HCT116 (cell line): ENCODE results near the gene SLC25A39. TPM values are rescaled to one million over a fixed set of nuclear protein-coding genes. Genes with fewer than 3 reads are reported as not detected.

Source experiments
- ATAC-seq: fragments of 200-7000 bp; cut with Tn5 transposase; 2 replicates; pipeline ENCODE4 v1.9.1; 2020; ENCODE audit warnings: mild to moderate bottlenecking, moderate library complexity
- BruUV-seq: library from RNA; stranded (reverse); fragments of 400-500 nt; replicated peaks from 2 replicates; lab custom pipeline; 2021; lab: Mats Ljungman, UMichigan
- CTCF ChIA-PET: fragments of 300-600 bp; sonication (Branson Sonifier 250); formaldehyde crosslinking; loops from one replicate; lab custom pipeline; 2021; ENCODE audit warnings: antibody characterized with exemption; lab: Charles Lee
- POLR2A ChIA-PET: fragments of 300-600, 350-600 bp; sonication (Branson Sonifier 250); formaldehyde crosslinking; loops from one replicate; lab custom pipeline; 2021; ENCODE audit warnings: antibody characterized with exemption; lab: Charles Lee
- RAD21 ChIA-PET, 2 experiments: fragments of 300-600 bp; sonication (Branson Sonifier 250); formaldehyde crosslinking; loops; one replicate each; lab custom pipeline; 2023; ENCODE audit warnings: low total read pairs in 2 of 2; ENCODE audit not compliant: uncharacterized antibody in 2 of 2, unreplicated experiment in 2 of 2, low non-redundant PET in 1 of 2; lab: Charles Lee
- DNase-seq: peaks from one replicate; pipeline ENCODE4 v3.0.0-alpha.2; 2010; ENCODE audit warnings: low read depth, low spot score
- H2AFZ ChIP-seq: fragments of 200-600 bp; shearing (Covaris generic), sonication (generic); 2 replicates; pipeline ENCODE4 v1.6.1; 2017; ENCODE audit warnings: low read depth, mixed run types, mixed read lengths, antibody characterized with exemption, low read length; ENCODE audit not compliant: poor library complexity, severe bottlenecking
- H3K27ac ChIP-seq: 2 replicates; pipeline ENCODE4 v1.5.1; 2012; ENCODE audit warnings: low read depth, low read length
- H3K27me3 ChIP-seq: fragments of 200-600 bp; sonication (generic); 2 replicates; pipeline ENCODE4 v1.6.1; 2016; ENCODE audit warnings: mixed run types, low read length, mixed read lengths; ENCODE audit not compliant: insufficient read depth
- H3K36me3 ChIP-seq, 2 experiments: fragments of 200-500 bp in 1 of 2; fragments of 200-600 bp in 1 of 2; sonication (Bioruptor generic) in 1 of 2; sonication (generic) in 1 of 2; 2 replicates each; pipeline versions ENCODE4 v1.5.1 to v1.6.1; 2014 to 2016; ENCODE audit warnings: low read length in 2 of 2, inconsistent platforms in 1 of 2, mixed read lengths in 1 of 2, mixed run types in 1 of 2; ENCODE audit not compliant: insufficient read depth in 2 of 2, control insufficient read depth in 1 of 2
- H3K4me1 ChIP-seq, 2 experiments: fragments of 200-600 bp in 1 of 2; sonication (generic) in 1 of 2; 2 replicates each; pipeline versions ENCODE4 v1.5.1 to v1.6.1; 2012 to 2017; ENCODE audit warnings: low read length in 2 of 2, inconsistent platforms in 1 of 2, mild to moderate bottlenecking in 1 of 2, mixed read lengths in 1 of 2, mixed run types in 1 of 2, moderate library complexity in 1 of 2; ENCODE audit not compliant: insufficient read depth in 2 of 2, control insufficient read depth in 1 of 2
- H3K4me2 ChIP-seq: fragments of 200-600 bp; sonication (generic); 2 replicates; pipeline ENCODE4 v1.6.1; 2017; ENCODE audit warnings: mixed run types, low read length, mixed read lengths
- H3K4me3 ChIP-seq, 2 experiments: fragments of 200-600 bp in 1 of 2; sonication (generic) in 1 of 2; replicated peaks in 1 of 2; 2 replicates each; pipeline ENCODE4 v1.5.1; 2011 to 2016; ENCODE audit warnings: low read length in 2 of 2, control low read depth in 1 of 2, low read depth in 1 of 2, mild to moderate bottlenecking in 1 of 2, mixed read lengths in 1 of 2, mixed run types in 1 of 2
- H3K79me2 ChIP-seq: fragments of 200-600 bp; sonication (generic); 2 replicates; pipeline ENCODE4 v1.6.1; 2017; ENCODE audit warnings: mild to moderate bottlenecking, mixed run types, low read length, moderate library complexity, mixed read lengths; ENCODE audit not compliant: insufficient read depth
- H3K9ac ChIP-seq: fragments of 200-600 bp; sonication (generic); 2 replicates; pipeline ENCODE4 v1.6.1; 2016; ENCODE audit warnings: low read length, mixed read lengths
- H3K9me2 ChIP-seq: fragments of 200-600 bp; sonication (generic), shearing (Covaris generic); 2 replicates; pipeline ENCODE4 v1.6.1; 2017; ENCODE audit warnings: mixed run types, mild to moderate bottlenecking, moderate library complexity; ENCODE audit not compliant: insufficient read depth
- H3K9me3 ChIP-seq, 2 experiments: fragments of 200-500 bp in 1 of 2; fragments of 200-600 bp in 1 of 2; sonication (Bioruptor generic) in 1 of 2; sonication (generic) in 1 of 2; 2 replicates each; pipeline ENCODE4 v1.6.1; 2014 to 2017; ENCODE audit warnings: low read length in 2 of 2, mixed read lengths in 2 of 2, inconsistent platforms in 1 of 2, low read depth in 1 of 2, mild to moderate bottlenecking in 1 of 2, mixed run types in 1 of 2, moderate library complexity in 1 of 2; ENCODE audit not compliant: control insufficient read depth in 1 of 2, insufficient read depth in 1 of 2
- H4K20me1 ChIP-seq: fragments of 200-600 bp; sonication (generic), shearing (Covaris generic); 2 replicates; pipeline ENCODE4 v1.6.1; 2017; ENCODE audit warnings: mixed run types, mild to moderate bottlenecking, moderate library complexity; ENCODE audit not compliant: insufficient read depth
- CBX3 ChIP-seq: IDR thresholded peaks from 2 replicates; pipeline ENCODE4 v1.6.1; 2012; ENCODE audit warnings: low read depth
- CEBPB ChIP-seq: IDR thresholded peaks from 2 replicates; pipeline ENCODE4 v1.6.1; 2012; ENCODE audit warnings: low read depth
- EGR1 ChIP-seq: IDR thresholded peaks from 2 replicates; pipeline ENCODE4 v1.6.1; 2012; ENCODE audit warnings: low read depth
- ELF1 ChIP-seq: IDR thresholded peaks from 2 replicates; pipeline ENCODE4 v1.6.1; 2012; ENCODE audit warnings: low read depth, borderline replicate concordance
- FOSL1 ChIP-seq: IDR thresholded peaks from 2 replicates; pipeline ENCODE4 v1.6.1; 2012; ENCODE audit warnings: low read depth
- POLR2A ChIP-seq: IDR thresholded peaks from 2 replicates; pipeline ENCODE4 v1.7.0; 2011; ENCODE audit warnings: borderline replicate concordance; ENCODE audit not compliant: insufficient read depth, insufficient read length; ENCODE audit errors: extremely low read depth
- POLR2AphosphoS5 ChIP-seq: IDR thresholded peaks from 2 replicates; pipeline ENCODE4 v1.6.1; 2011; ENCODE audit warnings: mild to moderate bottlenecking, low read depth, low read length, moderate library complexity
- SIN3A ChIP-seq: IDR thresholded peaks from 2 replicates; pipeline ENCODE4 v1.6.1; 2012; ENCODE audit warnings: low read depth
- SRF ChIP-seq: IDR thresholded peaks from 2 replicates; pipeline ENCODE4 v1.6.1; 2012; ENCODE audit warnings: low read depth
- TCF7L2 ChIP-seq: IDR thresholded peaks from 2 replicates; pipeline ENCODE4 v1.7.0; 2011; ENCODE audit warnings: borderline replicate concordance, inconsistent platforms; ENCODE audit not compliant: insufficient read depth, insufficient read length; ENCODE audit errors: extremely low read depth
- YY1 ChIP-seq: IDR thresholded peaks from 2 replicates; pipeline ENCODE4 v1.6.1; 2011; ENCODE audit warnings: low read length, low read depth, moderate library complexity, mild to moderate bottlenecking; ENCODE audit not compliant: insufficient replicate concordance; ENCODE audit errors: extremely low read depth
- ZFX ChIP-seq: fragments of 450-650 bp; IDR thresholded peaks from 2 replicates; pipeline ENCODE4 v1.6.1; 2017
- ZNF274 ChIP-seq: fragments of 200-500 bp; sonication (Bioruptor generic); IDR thresholded peaks from 2 replicates; pipeline ENCODE4 v1.6.1; 2014; ENCODE audit warnings: mild to moderate bottlenecking, low read depth, low read length, inconsistent platforms
- intact Hi-C: fragments of 100-400 bp; cut with micrococcal nuclease; formaldehyde crosslinking; loops from 2 replicates; pipeline ENCODE4 v1.10.0; 2022
- total RNA-seq: library from RNA; stranded (reverse); gene quantifications from one replicate; pipeline ENCODE4 v1.2.1, GENCODE V29; 2021; ENCODE audit not compliant: unreplicated experiment
- TF ChIP-seq, protein P1 (sequence below), 3 experiments: fragments of 200-600 bp in 1 of 3; sonication (generic) in 1 of 3; IDR thresholded peaks in 2 of 3; conservative IDR thresholded peaks in 1 of 3; 2 replicates each; pipeline ENCODE4 v1.5.1; 2012 to 2017; ENCODE audit warnings: low read depth in 2 of 3, low read length in 2 of 3, antibody characterized with exemption in 1 of 3, borderline replicate concordance in 1 of 3, control low read depth in 1 of 3, mild to moderate bottlenecking in 1 of 3, mixed read lengths in 1 of 3, mixed run types in 1 of 3, moderate library complexity in 1 of 3; ENCODE audit not compliant: insufficient read depth in 1 of 3
- TF ChIP-seq, protein P2 (sequence below): IDR thresholded peaks from 2 replicates; pipeline ENCODE4 v1.6.1; 2011; ENCODE audit warnings: mild to moderate bottlenecking, low read length, moderate library complexity; ENCODE audit not compliant: insufficient replicate concordance; ENCODE audit errors: extremely low read depth
- TF ChIP-seq, protein P3 (sequence below): IDR thresholded peaks from 2 replicates; pipeline ENCODE4 v1.6.1; 2012
- TF ChIP-seq, protein P4 (sequence below): IDR thresholded peaks from 2 replicates; pipeline ENCODE4 v1.6.1; 2012; ENCODE audit warnings: low read depth

Gene SLC25A39
- total RNA-seq, 1 experiment from 2014 or later = 326 TPM

- DNase-seq = no peak
- ATAC-seq = peak; percentile 57
- no peak overlapping the region for H2AFZ ChIP-seq
- H3K4me3 ChIP-seq = peak overlapping the region; percentile 38 to 53
- H3K27me3 ChIP-seq = no peaks in the 10 kb centered on the region
- intact Hi-C loops = no loop called here
- peak overlapping the region; percentile 21 for H3K9ac ChIP-seq
- TF ChIP-seq SRF (no peak), YY1 (no peak), ZFX (no peak), POLR2AphosphoS5 (no peak), CEBPB (no peak), CBX3 (no peak), TCF7L2 (no peak), SIN3A (no peak), ZNF274 (no peak), FOSL1 (no peak), POLR2A (no peak), EGR1 (no peak), ELF1 (no peak)
- TF ChIP-seq, protein P1, sequence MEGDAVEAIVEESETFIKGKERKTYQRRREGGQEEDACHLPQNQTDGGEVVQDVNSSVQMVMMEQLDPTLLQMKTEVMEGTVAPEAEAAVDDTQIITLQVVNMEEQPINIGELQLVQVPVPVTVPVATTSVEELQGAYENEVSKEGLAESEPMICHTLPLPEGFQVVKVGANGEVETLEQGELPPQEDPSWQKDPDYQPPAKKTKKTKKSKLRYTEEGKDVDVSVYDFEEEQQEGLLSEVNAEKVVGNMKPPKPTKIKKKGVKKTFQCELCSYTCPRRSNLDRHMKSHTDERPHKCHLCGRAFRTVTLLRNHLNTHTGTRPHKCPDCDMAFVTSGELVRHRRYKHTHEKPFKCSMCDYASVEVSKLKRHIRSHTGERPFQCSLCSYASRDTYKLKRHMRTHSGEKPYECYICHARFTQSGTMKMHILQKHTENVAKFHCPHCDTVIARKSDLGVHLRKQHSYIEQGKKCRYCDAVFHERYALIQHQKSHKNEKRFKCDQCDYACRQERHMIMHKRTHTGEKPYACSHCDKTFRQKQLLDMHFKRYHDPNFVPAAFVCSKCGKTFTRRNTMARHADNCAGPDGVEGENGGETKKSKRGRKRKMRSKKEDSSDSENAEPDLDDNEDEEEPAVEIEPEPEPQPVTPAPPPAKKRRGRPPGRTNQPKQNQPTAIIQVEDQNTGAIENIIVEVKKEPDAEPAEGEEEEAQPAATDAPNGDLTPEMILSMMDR (IDR thresholded peaks at IDR 0.05 in 2 of 3, conservative IDR thresholded peaks at IDR 0.05 in 1 of 3; ENCODE audit: borderline replicate concordance in 1 of 3, insufficient read depth in 1 of 3, low read depth in 2 of 3, low read length in 2 of 3) = no peak
- TF ChIP-seq, protein P2, sequence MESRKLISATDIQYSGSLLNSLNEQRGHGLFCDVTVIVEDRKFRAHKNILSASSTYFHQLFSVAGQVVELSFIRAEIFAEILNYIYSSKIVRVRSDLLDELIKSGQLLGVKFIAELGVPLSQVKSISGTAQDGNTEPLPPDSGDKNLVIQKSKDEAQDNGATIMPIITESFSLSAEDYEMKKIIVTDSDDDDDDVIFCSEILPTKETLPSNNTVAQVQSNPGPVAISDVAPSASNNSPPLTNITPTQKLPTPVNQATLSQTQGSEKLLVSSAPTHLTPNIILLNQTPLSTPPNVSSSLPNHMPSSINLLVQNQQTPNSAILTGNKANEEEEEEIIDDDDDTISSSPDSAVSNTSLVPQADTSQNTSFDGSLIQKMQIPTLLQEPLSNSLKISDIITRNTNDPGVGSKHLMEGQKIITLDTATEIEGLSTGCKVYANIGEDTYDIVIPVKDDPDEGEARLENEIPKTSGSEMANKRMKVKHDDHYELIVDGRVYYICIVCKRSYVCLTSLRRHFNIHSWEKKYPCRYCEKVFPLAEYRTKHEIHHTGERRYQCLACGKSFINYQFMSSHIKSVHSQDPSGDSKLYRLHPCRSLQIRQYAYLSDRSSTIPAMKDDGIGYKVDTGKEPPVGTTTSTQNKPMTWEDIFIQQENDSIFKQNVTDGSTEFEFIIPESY = no peak
- TF ChIP-seq, protein P3, sequence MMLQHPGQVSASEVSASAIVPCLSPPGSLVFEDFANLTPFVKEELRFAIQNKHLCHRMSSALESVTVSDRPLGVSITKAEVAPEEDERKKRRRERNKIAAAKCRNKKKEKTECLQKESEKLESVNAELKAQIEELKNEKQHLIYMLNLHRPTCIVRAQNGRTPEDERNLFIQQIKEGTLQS = no peak
- TF ChIP-seq, protein P4, sequence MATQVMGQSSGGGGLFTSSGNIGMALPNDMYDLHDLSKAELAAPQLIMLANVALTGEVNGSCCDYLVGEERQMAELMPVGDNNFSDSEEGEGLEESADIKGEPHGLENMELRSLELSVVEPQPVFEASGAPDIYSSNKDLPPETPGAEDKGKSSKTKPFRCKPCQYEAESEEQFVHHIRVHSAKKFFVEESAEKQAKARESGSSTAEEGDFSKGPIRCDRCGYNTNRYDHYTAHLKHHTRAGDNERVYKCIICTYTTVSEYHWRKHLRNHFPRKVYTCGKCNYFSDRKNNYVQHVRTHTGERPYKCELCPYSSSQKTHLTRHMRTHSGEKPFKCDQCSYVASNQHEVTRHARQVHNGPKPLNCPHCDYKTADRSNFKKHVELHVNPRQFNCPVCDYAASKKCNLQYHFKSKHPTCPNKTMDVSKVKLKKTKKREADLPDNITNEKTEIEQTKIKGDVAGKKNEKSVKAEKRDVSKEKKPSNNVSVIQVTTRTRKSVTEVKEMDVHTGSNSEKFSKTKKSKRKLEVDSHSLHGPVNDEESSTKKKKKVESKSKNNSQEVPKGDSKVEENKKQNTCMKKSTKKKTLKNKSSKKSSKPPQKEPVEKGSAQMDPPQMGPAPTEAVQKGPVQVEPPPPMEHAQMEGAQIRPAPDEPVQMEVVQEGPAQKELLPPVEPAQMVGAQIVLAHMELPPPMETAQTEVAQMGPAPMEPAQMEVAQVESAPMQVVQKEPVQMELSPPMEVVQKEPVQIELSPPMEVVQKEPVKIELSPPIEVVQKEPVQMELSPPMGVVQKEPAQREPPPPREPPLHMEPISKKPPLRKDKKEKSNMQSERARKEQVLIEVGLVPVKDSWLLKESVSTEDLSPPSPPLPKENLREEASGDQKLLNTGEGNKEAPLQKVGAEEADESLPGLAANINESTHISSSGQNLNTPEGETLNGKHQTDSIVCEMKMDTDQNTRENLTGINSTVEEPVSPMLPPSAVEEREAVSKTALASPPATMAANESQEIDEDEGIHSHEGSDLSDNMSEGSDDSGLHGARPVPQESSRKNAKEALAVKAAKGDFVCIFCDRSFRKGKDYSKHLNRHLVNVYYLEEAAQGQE = no peak
- TF ChIP-seq, all 23 proteins: peak for 0
- Histone ChIP-seq H3K36me3 (peaks cover 5 to 8% of the 10 kb centered on the region in 2 experiments; a peak in 3 of 4 replicates), H3K9me3 (no peaks in the 10 kb centered on the region), H3K79me2 (no peaks in the 10 kb centered on the region), H3K4me1 (peaks cover 2 to 38% of the 10 kb centered on the region in 2 experiments; a peak in 2 of 4 replicates), H3K4me2 (peak overlapping the region; percentile 73), H3K27ac (no peak overlapping the region), H4K20me1 (no peaks in the 10 kb centered on the region), H3K9me2 (no peaks in the 10 kb centered on the region)
- RAD21 ChIA-PET = no interaction called here
- no TSS peak for BruUV-seq
- CTCF ChIA-PET = interaction anchor here (1.3 kb wide), 1 partner anchor 16 kb away, joined by 3 read pairs; no protein-coding TSS in a partner anchor
- POLR2A ChIA-PET = interaction anchor here (0.9 to 1.1 kb wide), 2 partner anchors 10 to 94 kb away, joined by 3 read pairs; no protein-coding TSS in a partner anchor
Measured at GRCh38 chr17:44314869-44315661, 9.6 kb downstream of the SLC25A39 start.
